Measurements from ENCODE around the gene ZNF669.
A peak's percentile ranks its signal among the peaks of the same experiment; 100 is the strongest.

ZNF669 gene

GRCh38 chr1:247079141-247079874 is 24.8 kb downstream of the ZNF669 start:
- no peak for DNase-seq (ENCODE audit: low read depth)
- peak overlapping the region; percentile 88 for H3K4me3 ChIP-seq (ENCODE audit: low read depth, low read length)
- TF ChIP-seq CTCF (IDR thresholded peaks at IDR 0.05; ENCODE audit: control insufficient read depth, extremely low read depth, insufficient read depth): no peak

- TF ChIP-seq CTCF (IDR thresholded peaks at IDR 0.05; ENCODE audit: control insufficient read depth, extremely low read depth, insufficient read depth): no peak
These were observed 25.7 kb downstream of the ZNF669 start, which contains the start of gene ZNF670 for GRCh38 chr1:247078258-247079140. TSS of gene ZNF670 (minus strand) at chr1:247078811. CDS start at chr1:247078596, 215 bp downstream.

GRCh38 chr1:247077876-247078257 is 26.3 kb downstream of the ZNF669 start:
- TF ChIP-seq CTCF (IDR thresholded peaks at IDR 0.05; ENCODE audit: control insufficient read depth, extremely low read depth, insufficient read depth): no peak
- H3K4me3 ChIP-seq (ENCODE audit: low read depth, low read length): peak overlapping the region; percentile 88
- no peak for DNase-seq (ENCODE audit: low read depth)

More at GRCh38 chr1:247078258-247079140, 25.7 kb downstream of the ZNF669 start, which contains the start of gene ZNF670:
- DNase-seq (ENCODE audit: low read depth): peak; percentile 84
- peak within 1 kb of the TSS; percentile 88 for H3K4me3 ChIP-seq (ENCODE audit: low read depth, low read length)

- no peak for TF ChIP-seq CTCF (IDR thresholded peaks at IDR 0.05; ENCODE audit: control insufficient read depth, extremely low read depth, insufficient read depth)
- peak overlapping the region; percentile 88 for H3K4me3 ChIP-seq (ENCODE audit: low read depth, low read length)
- DNase-seq (ENCODE audit: low read depth): no peak
These were observed 26.9 kb downstream of the ZNF669 start for GRCh38 chr1:247077213-247077612.

GRCh38 chr1:247070645-247071044 is 33.5 kb downstream of the ZNF669 start:
- no peak for TF ChIP-seq CTCF (IDR thresholded peaks at IDR 0.05; ENCODE audit: control insufficient read depth, extremely low read depth, insufficient read depth)
- no peak overlapping the region for H3K4me3 ChIP-seq (ENCODE audit: low read depth, low read length)
- no peak for DNase-seq (ENCODE audit: low read depth)

GRCh38 chr1:247064304-247064703 is 39.9 kb downstream of the ZNF669 start:
- no peak overlapping the region for H3K4me3 ChIP-seq (ENCODE audit: low read depth, low read length)
- DNase-seq (ENCODE audit: low read depth): no peak
- TF ChIP-seq CTCF (IDR thresholded peaks at IDR 0.05; ENCODE audit: control insufficient read depth, extremely low read depth, insufficient read depth): no peak

Data from LNCaP clone FGC (cell line).